Brain microvascular endothelial cell (primary cell): ENCODE measurements around the gene TYW5.
A peak's percentile ranks its signal among the peaks of the same experiment; 100 is the strongest.

Experiments
- DNase-seq: peaks from one replicate; pipeline ENCODE4 v3.0.0-alpha.2; 2020
- H3K27ac ChIP-seq: fragments of 250-450 bp; sonication (Bioruptor Pico); 2 replicates; pipeline ENCODE4 v1.5.1; 2020; ENCODE audit warnings: mild to moderate bottlenecking, moderate library complexity
- H3K27me3 ChIP-seq: fragments of 250-450 bp; sonication (Bioruptor Pico); replicated peaks from 2 replicates; pipeline ENCODE4 v1.5.1; 2020; ENCODE audit warnings: mild to moderate bottlenecking
- H3K36me3 ChIP-seq: fragments of 250-450 bp; sonication (Bioruptor Pico); replicated peaks from 2 replicates; pipeline ENCODE4 v1.5.1; 2020; ENCODE audit warnings: mild to moderate bottlenecking
- H3K4me3 ChIP-seq: 2 replicates; pipeline ENCODE4 v1.5.1; 2011; ENCODE audit warnings: low read depth, mild to moderate bottlenecking, control low read depth, low read length, moderate library complexity
- in situ Hi-C: cut with HindIII; loops from 2 replicates; pipeline ENCODE4 v1.10.0; 2017; ENCODE audit warnings: low sequenced_read_pairs, low pct_ligation_motif_present
- TF ChIP-seq, protein P1 (sequence below): IDR thresholded peaks from 2 replicates; pipeline ENCODE4 v1.5.1; 2011; ENCODE audit warnings: low read depth, mild to moderate bottlenecking, moderate library complexity, low read length, control low read depth, inconsistent platforms; ENCODE audit errors: missing control alignments

Gene TYW5

GRCh38 chr2:199973703-199974102, 18.4 kb upstream of the TYW5 start:
- Histone ChIP-seq H3K36me3 (no peaks in the 10 kb centered on the region), H3K4me3 (no peak overlapping the region), H3K27ac (no peak overlapping the region), H3K27me3 (no peaks in the 10 kb centered on the region)
- in situ Hi-C loops = no loop called here
- DNase-seq = no peak
- TF ChIP-seq, protein P1, sequence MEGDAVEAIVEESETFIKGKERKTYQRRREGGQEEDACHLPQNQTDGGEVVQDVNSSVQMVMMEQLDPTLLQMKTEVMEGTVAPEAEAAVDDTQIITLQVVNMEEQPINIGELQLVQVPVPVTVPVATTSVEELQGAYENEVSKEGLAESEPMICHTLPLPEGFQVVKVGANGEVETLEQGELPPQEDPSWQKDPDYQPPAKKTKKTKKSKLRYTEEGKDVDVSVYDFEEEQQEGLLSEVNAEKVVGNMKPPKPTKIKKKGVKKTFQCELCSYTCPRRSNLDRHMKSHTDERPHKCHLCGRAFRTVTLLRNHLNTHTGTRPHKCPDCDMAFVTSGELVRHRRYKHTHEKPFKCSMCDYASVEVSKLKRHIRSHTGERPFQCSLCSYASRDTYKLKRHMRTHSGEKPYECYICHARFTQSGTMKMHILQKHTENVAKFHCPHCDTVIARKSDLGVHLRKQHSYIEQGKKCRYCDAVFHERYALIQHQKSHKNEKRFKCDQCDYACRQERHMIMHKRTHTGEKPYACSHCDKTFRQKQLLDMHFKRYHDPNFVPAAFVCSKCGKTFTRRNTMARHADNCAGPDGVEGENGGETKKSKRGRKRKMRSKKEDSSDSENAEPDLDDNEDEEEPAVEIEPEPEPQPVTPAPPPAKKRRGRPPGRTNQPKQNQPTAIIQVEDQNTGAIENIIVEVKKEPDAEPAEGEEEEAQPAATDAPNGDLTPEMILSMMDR = peak; percentile 40

- no peak for DNase-seq
- in situ Hi-C loops = no loop called here
Measured at GRCh38 chr2:199972088-199972626, 16.9 kb upstream of the TYW5 start.

DNA sequence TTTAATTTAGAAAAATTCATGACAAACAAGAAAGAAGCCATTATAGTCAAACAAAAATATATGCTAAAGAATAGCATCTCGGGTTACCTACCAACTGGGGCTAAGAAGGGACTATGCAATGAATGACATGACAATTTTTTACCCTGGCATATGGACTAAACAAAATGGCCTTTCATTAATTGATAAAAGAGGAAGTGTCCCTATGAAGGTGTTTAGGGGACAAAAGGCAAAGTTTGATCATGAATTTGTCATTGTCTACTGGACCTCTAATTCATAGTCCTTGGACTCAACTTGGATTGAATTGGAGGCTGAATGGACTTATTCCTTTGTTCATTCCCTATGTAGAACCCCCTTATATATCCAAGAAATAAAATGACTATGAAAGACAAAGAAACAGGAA, 12.8 kb upstream of the TYW5 start:
- TF ChIP-seq, protein P1 = no peak
- DNase-seq = no peak
- in situ Hi-C loops = no loop called here

More at GRCh38 chr2:199972088-199972626, 16.9 kb upstream of the TYW5 start:
- no peak overlapping the region for H3K4me3 ChIP-seq
- H3K27me3 ChIP-seq = no peaks in the 10 kb centered on the region
- H3K36me3 ChIP-seq = no peaks in the 10 kb centered on the region
- TF ChIP-seq, protein P1 = no peak
- no peak overlapping the region for H3K27ac ChIP-seq

DNA sequence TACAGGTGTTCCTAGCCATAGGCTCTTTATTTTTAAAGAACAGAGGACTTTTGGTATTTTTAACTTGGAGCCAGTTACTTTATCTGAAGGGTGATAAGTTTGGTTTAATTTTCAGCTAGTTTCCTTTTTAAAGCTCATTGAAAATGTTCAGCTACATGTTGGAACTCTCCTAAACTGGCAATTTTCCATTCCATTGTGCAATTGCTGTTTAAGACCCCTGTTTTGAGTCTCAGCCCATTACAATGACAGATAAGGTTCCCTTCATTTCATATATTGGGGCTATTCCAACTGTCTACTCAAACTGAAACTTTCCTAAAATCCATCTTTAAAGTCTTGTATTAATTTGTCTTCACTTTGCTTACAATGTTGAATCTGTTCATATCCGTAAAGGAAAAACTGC, 11.7 kb upstream of the TYW5 start:
- in situ Hi-C loops = no loop called here
- DNase-seq = no peak
- Histone ChIP-seq H3K36me3 (peaks cover 14% of the 10 kb centered on the region), H3K4me3 (no peak overlapping the region), H3K27ac (no peak overlapping the region), H3K27me3 (no peaks in the 10 kb centered on the region)
- TF ChIP-seq, protein P1 = no peak

More for the DNA sequence above, 12.8 kb upstream of the TYW5 start:
- H3K36me3 ChIP-seq = peaks cover 8% of the 10 kb centered on the region
- H3K27me3 ChIP-seq = no peaks in the 10 kb centered on the region
- H3K27ac ChIP-seq = no peak overlapping the region
- no peak overlapping the region for H3K4me3 ChIP-seq

DNA sequence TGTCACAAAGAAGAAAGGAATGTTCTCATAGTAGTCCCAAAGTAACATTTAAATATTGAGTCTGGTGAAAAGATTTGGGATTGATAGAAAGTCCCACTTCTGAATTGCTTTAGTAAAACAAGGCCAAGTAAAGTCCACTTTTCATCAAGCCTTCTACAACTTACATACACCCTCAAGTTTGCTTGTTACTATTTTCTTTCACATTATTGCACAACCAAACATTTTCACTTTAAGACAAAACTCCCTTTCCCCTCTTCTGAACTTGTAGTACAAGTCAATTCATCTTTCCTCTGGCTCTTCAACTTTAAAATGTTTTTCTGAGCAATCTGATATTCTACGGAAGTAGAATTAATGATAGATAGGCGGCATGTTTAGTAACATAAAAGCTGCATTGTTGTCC, 11.1 kb upstream of the TYW5 start:
- Histone ChIP-seq H3K27me3 (no peaks in the 10 kb centered on the region), H3K27ac (no peak overlapping the region), H3K4me3 (no peak overlapping the region), H3K36me3 (peaks cover 18% of the 10 kb centered on the region)
- in situ Hi-C loops = no loop called here
- no peak for DNase-seq
- TF ChIP-seq, protein P1 = no peak

GRCh38 chr2:199962203-199962602, 6.9 kb upstream of the TYW5 start:
- Histone ChIP-seq H3K27me3 (no peaks in the 10 kb centered on the region), H3K4me3 (no peak overlapping the region), H3K27ac (no peak overlapping the region), H3K36me3 (peaks cover 33% of the 10 kb centered on the region)
- no peak for DNase-seq
- in situ Hi-C loops = no loop called here
- TF ChIP-seq, protein P1 = no peak
